Hepatocyte (in vitro differentiated cells): Measurements from ENCODE around the gene GPHN. TPM values are rescaled to one million over a fixed set of nuclear protein-coding genes. Genes with fewer than 3 reads are reported as not detected.

Experiments
- DNase-seq: peaks from one replicate; pipeline ENCODE4 v3.0.0-alpha.2; 2016; ENCODE audit warnings: low spot score
- H2AFZ ChIP-seq: fragments of 200-600 bp; sonication (generic); 2 replicates; pipeline ENCODE4 v1.6.0; 2016; ENCODE audit warnings: antibody characterized with exemption, mild to moderate bottlenecking
- H3K27ac ChIP-seq: fragments of 200-600 bp; sonication (generic); 2 replicates; pipeline ENCODE4 v1.5.1; 2016; ENCODE audit warnings: mild to moderate bottlenecking
- H3K27me3 ChIP-seq: fragments of 200-600 bp; sonication (generic); 2 replicates; pipeline ENCODE4 v1.6.1; 2016
- H3K36me3 ChIP-seq: fragments of 200-600 bp; sonication (generic); replicated peaks from 2 replicates; pipeline ENCODE4 v1.5.1; 2016; ENCODE audit warnings: low read depth; ENCODE audit not compliant: insufficient read depth
- H3K4me1 ChIP-seq: fragments of 200-600 bp; sonication (generic); 2 replicates; pipeline ENCODE4 v1.5.1; 2016; ENCODE audit warnings: mild to moderate bottlenecking, moderate library complexity; ENCODE audit not compliant: insufficient read depth
- H3K4me2 ChIP-seq: fragments of 200-600 bp; sonication (generic); 2 replicates; pipeline ENCODE4 v1.6.0; 2016
- H3K4me3 ChIP-seq: fragments of 200-600 bp; sonication (generic); 2 replicates; pipeline ENCODE4 v1.5.1; 2016; ENCODE audit warnings: mild to moderate bottlenecking
- H3K79me2 ChIP-seq: fragments of 200-600 bp; sonication (generic); 2 replicates; pipeline ENCODE4 v1.6.0; 2017; ENCODE audit warnings: mild to moderate bottlenecking
- H3K9me2 ChIP-seq: fragments of 200-600 bp; sonication (generic); replicated peaks from 2 replicates; pipeline ENCODE4 v1.6.0; 2017; ENCODE audit warnings: mild to moderate bottlenecking; ENCODE audit not compliant: insufficient read depth
- H3K9me3 ChIP-seq: fragments of 200-600 bp; sonication (generic); 2 replicates; pipeline ENCODE4 v1.5.1; 2016; ENCODE audit warnings: low read depth, mild to moderate bottlenecking
- H4K20me1 ChIP-seq: fragments of 200-600 bp; sonication (generic); 2 replicates; pipeline ENCODE4 v1.6.0; 2016; ENCODE audit warnings: mild to moderate bottlenecking; ENCODE audit not compliant: insufficient read depth, poor library complexity, severe bottlenecking
- EZH2 ChIP-seq: fragments of 200-600 bp; sonication (generic); IDR thresholded peaks from 2 replicates; pipeline ENCODE4 v1.6.1; 2016; ENCODE audit warnings: antibody characterized with exemption, mild to moderate bottlenecking, borderline replicate concordance
- EZH2phosphoT487 ChIP-seq: fragments of 200-600 bp; sonication (generic); IDR thresholded peaks from one replicate; pipeline ENCODE4 v1.6.1; 2018; ENCODE audit warnings: antibody characterized with exemption, mild to moderate bottlenecking, low read depth, moderate library complexity; ENCODE audit not compliant: unreplicated experiment, severe bottlenecking
- WGBS: methylation state at CpG from one replicate; pipeline ENCODE4 v1.1.6; 2016; ENCODE audit warnings: low lambda C conversion rate; ENCODE audit errors: missing lambda C conversion rate; 5-methylcytosine and 5-hydroxymethylcytosine counted together
- polyA plus RNA-seq: library from polyadenylated mRNA; unstranded; fragments of >200 nt; fragmentation: Nextera tagmentation; extraction: Ambion mirVana; gene quantifications from 2 replicates; pipeline ENCODE4 v1.2.1, GENCODE V29; 2016
- total RNA-seq: library from RNA; depleted of rRNA; stranded (reverse); fragments of >200 nt; gene quantifications from 2 replicates; pipeline ENCODE4 v1.2.3, GENCODE V29; 2014
- TF ChIP-seq, protein P1 (sequence below): fragments of 200-600 bp; sonication (generic); IDR thresholded peaks from 2 replicates; pipeline ENCODE4 v1.5.1; 2016; ENCODE audit warnings: antibody characterized with exemption, mild to moderate bottlenecking; ENCODE audit not compliant: poor library complexity

GPHN gene
- total and polyA plus RNA-seq, 2 experiments from 2014 or later, result 9.3 to 10.7 TPM

DNA sequence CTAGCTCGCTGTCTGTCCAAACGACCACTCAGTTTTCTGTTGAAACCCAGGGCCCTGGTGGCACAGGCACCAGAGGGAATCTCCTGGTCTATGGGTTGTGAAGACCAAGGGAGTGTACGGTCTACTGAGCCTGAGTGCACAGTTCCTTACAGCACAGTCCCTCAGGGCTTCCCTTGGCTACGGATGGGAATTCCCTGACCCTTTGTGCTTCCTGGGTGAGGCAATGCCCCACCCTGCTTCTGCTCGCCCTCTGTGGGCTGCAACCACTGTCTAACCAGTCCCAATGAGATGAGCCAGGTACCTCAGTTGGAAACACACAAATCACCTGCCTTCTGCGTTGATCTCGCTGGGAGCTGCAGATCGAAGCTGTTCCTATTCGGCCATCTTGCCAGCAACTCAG, 22.6 kb downstream of the GPHN start:
- Histone ChIP-seq H3K9me3 (no peaks in the 10 kb centered on the region), H2AFZ (no peak overlapping the region), H3K4me2 (no peak overlapping the region), H3K27me3 (no peaks in the 10 kb centered on the region), H4K20me1 (no peaks in the 10 kb centered on the region), H3K9me2 (no peaks in the 10 kb centered on the region), H3K36me3 (no peaks in the 10 kb centered on the region), H3K4me1 (no peaks in the 10 kb centered on the region), H3K4me3 (no peak overlapping the region), H3K79me2 (peaks cover 43% of the 10 kb centered on the region), H3K27ac (no peak overlapping the region)
- TF ChIP-seq EZH2phosphoT487 (no peak), EZH2 (no peak)
- TF ChIP-seq, protein P1, sequence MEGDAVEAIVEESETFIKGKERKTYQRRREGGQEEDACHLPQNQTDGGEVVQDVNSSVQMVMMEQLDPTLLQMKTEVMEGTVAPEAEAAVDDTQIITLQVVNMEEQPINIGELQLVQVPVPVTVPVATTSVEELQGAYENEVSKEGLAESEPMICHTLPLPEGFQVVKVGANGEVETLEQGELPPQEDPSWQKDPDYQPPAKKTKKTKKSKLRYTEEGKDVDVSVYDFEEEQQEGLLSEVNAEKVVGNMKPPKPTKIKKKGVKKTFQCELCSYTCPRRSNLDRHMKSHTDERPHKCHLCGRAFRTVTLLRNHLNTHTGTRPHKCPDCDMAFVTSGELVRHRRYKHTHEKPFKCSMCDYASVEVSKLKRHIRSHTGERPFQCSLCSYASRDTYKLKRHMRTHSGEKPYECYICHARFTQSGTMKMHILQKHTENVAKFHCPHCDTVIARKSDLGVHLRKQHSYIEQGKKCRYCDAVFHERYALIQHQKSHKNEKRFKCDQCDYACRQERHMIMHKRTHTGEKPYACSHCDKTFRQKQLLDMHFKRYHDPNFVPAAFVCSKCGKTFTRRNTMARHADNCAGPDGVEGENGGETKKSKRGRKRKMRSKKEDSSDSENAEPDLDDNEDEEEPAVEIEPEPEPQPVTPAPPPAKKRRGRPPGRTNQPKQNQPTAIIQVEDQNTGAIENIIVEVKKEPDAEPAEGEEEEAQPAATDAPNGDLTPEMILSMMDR, result no peak
- 95% methylated on average over 9 of the region's 9 CpGs for WGBS
- DNase-seq, result no peak

DNA sequence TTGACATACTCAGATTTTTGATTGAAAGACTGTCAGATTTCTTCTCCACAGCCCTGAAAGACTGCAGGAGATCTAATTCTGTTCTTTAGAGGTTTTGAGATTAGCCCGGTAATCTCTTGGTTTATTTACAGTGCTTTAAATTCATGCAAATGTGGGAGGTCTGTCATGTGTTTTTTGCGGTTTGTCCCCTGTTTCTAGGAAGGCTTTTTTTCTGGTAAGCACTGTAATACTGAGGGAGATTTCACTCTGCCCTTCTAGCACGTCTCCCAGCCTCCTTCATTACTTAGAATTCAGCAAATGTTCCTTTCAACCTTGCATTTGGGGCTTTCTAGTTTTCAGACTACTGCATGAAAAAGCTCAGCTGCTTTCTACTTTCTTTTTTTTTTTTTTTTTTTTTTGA, 31.1 kb downstream of the GPHN start:
- H4K20me1 ChIP-seq, result no peaks in the 10 kb centered on the region
- H3K27me3 ChIP-seq, result no peaks in the 10 kb centered on the region
- no peaks in the 10 kb centered on the region for H3K36me3 ChIP-seq
- no peak for DNase-seq
- no peak overlapping the region for H3K4me3 ChIP-seq
- H3K27ac ChIP-seq, result no peak overlapping the region
- H3K9me2 ChIP-seq, result no peaks in the 10 kb centered on the region
- H3K79me2 ChIP-seq, result peaks cover 43% of the 10 kb centered on the region
- no peak overlapping the region for H3K4me2 ChIP-seq
- H2AFZ ChIP-seq, result no peak overlapping the region
- TF ChIP-seq EZH2phosphoT487 (no peak), EZH2 (no peak)
- TF ChIP-seq, protein P1, result no peak
- 48% methylated on average over 3 of the region's 3 CpGs for WGBS
- no peaks in the 10 kb centered on the region for H3K4me1 ChIP-seq
- no peaks in the 10 kb centered on the region for H3K9me3 ChIP-seq

DNA sequence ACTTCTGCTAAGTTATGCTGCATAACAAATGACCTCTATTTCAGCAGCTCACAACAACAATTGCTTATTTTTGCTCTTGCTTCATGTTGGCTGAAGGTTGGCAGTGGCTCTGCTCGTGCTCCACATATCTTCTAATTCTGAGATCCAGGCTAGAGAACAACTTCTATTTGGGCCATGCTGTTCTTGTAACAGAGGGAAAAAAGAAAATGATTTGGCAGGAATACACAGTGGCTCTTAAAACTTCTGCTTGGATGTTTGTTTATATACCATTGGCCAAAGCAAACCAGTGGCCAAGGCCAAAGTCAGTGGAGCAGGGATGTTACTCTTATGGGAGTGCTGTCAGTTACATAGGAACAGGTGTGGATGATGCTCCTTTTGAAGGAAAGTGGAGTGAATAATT, 32.1 kb downstream of the GPHN start:
- TF ChIP-seq, protein P1, result no peak
- no peak for TF ChIP-seq EZH2
- no peak for TF ChIP-seq EZH2phosphoT487
- Histone ChIP-seq H3K4me2 (no peak overlapping the region), H2AFZ (no peak overlapping the region), H3K9me3 (no peaks in the 10 kb centered on the region), H3K36me3 (no peaks in the 10 kb centered on the region), H3K4me1 (no peaks in the 10 kb centered on the region), H3K27me3 (no peaks in the 10 kb centered on the region), H3K4me3 (no peak overlapping the region), H4K20me1 (no peaks in the 10 kb centered on the region), H3K79me2 (peaks cover 35% of the 10 kb centered on the region), H3K27ac (no peak overlapping the region), H3K9me2 (no peaks in the 10 kb centered on the region)
- WGBS, result 100% methylated on average over 1 of the region's 1 CpG
- DNase-seq, result no peak

DNA sequence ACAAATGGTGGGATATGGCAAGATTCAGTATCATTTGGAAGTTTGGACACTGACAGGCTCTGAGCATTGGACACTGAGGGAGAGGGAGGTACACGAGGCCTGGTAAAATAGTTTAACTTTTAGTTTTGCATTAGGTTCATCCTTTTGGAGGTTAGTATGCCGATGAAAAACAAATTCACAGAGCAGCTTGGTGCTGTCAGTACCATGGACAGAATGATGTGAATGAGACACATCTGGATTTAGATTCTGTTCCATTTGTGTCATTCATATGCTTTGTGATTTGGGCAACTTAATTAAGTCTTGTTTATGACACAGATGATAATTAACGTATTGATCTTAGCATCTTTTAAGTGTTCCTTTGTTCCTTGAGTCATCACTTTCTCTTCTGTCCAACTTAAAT, 33.7 kb downstream of the GPHN start:
- Histone ChIP-seq H4K20me1 (no peaks in the 10 kb centered on the region), H3K9me2 (no peaks in the 10 kb centered on the region), H3K27ac (no peak overlapping the region), H3K4me3 (no peak overlapping the region), H3K4me2 (no peak overlapping the region), H3K9me3 (no peaks in the 10 kb centered on the region), H3K36me3 (no peaks in the 10 kb centered on the region), H2AFZ (no peak overlapping the region), H3K4me1 (no peaks in the 10 kb centered on the region), H3K79me2 (peaks cover 31% of the 10 kb centered on the region), H3K27me3 (no peaks in the 10 kb centered on the region)
- TF ChIP-seq EZH2, result no peak
- no peak for DNase-seq
- WGBS, result 93% methylated on average over 3 of the region's 3 CpGs
